ENCODE results near the gene ACSL3.

DNA sequence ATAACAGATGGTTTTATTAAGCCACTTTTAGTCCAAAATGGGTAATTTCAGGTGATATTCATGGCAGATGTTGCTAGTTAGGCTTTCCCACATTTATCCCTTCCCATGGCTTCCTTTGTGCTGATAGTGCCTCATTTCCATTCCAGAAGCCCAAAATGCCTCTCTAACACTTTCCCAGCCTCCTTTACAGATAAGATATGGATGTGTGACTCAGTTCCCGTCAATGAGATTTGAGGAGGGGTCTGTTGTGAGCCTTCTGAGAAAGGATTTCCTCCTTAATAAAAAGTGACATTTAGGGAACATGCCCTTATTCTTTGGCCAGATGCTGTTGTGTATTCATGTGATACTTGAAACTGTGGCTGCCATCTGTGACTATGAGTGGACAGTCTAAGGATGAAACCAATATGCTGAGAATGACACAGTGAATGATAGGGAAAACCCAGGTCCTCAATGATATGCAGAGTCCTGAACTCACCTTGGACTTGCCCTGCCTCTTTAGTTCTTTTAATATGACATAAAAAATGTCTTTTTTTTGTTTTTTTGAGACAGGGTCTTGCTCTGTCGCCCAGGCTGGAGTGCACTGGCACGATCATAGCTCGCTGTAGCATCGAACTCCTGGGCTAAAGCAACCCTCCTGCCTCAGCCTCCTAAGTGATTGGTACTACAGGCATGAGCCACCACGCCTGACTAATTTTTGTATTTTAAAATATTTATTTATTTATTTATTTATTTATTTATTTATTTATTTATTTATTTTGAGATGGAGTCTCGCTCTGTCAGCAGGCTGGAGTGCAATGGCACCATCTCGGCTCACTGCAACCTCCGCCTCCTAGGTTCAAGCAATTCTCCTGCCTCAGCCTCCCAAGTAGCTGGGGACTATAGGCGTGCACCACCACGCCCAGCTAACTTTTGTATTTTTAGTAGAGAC lies 5.8 kb upstream of the ACSL3 start:
- TF ChIP-seq, protein P1, sequence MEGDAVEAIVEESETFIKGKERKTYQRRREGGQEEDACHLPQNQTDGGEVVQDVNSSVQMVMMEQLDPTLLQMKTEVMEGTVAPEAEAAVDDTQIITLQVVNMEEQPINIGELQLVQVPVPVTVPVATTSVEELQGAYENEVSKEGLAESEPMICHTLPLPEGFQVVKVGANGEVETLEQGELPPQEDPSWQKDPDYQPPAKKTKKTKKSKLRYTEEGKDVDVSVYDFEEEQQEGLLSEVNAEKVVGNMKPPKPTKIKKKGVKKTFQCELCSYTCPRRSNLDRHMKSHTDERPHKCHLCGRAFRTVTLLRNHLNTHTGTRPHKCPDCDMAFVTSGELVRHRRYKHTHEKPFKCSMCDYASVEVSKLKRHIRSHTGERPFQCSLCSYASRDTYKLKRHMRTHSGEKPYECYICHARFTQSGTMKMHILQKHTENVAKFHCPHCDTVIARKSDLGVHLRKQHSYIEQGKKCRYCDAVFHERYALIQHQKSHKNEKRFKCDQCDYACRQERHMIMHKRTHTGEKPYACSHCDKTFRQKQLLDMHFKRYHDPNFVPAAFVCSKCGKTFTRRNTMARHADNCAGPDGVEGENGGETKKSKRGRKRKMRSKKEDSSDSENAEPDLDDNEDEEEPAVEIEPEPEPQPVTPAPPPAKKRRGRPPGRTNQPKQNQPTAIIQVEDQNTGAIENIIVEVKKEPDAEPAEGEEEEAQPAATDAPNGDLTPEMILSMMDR (IDR thresholded peaks at IDR 0.05; ENCODE audit: low read length): no peak
- TF ChIP-seq EZH2 (IDR thresholded peaks at IDR 0.05; ENCODE audit: borderline replicate concordance, low read length): no peak
